ENCODE data around the gene ACAD8.

- TF ChIP-seq, protein P1, sequence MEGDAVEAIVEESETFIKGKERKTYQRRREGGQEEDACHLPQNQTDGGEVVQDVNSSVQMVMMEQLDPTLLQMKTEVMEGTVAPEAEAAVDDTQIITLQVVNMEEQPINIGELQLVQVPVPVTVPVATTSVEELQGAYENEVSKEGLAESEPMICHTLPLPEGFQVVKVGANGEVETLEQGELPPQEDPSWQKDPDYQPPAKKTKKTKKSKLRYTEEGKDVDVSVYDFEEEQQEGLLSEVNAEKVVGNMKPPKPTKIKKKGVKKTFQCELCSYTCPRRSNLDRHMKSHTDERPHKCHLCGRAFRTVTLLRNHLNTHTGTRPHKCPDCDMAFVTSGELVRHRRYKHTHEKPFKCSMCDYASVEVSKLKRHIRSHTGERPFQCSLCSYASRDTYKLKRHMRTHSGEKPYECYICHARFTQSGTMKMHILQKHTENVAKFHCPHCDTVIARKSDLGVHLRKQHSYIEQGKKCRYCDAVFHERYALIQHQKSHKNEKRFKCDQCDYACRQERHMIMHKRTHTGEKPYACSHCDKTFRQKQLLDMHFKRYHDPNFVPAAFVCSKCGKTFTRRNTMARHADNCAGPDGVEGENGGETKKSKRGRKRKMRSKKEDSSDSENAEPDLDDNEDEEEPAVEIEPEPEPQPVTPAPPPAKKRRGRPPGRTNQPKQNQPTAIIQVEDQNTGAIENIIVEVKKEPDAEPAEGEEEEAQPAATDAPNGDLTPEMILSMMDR (IDR thresholded peaks at IDR 0.05; ENCODE audit: low read depth, low read length), result no peak
- no peak for TF ChIP-seq EZH2phosphoT487 (IDR thresholded peaks at IDR 0.05; ENCODE audit: low read depth)
These were observed 23.2 kb downstream of the ACAD8 start for GRCh38 chr11:134276396-134277182.
